ENCODE results near the gene FERMT1.

- TF ChIP-seq POLR2A (IDR thresholded peaks at IDR 0.05) (no peak), CTCF (IDR thresholded peaks at IDR 0.05) (no peak)
These were observed 82.3 kb downstream of the FERMT1 start for GRCh38 chr20:6040540-6040939.
